Endometrial microvascular endothelial cells (primary cell): ENCODE results near the gene DDX41. TPM values are rescaled to one million over a fixed set of nuclear protein-coding genes. Genes with fewer than 3 reads are reported as not detected.

Experiments used
- in situ Hi-C: cut with HindIII; loops from 2 replicates; pipeline ENCODE4 v1.10.0; 2017; ENCODE audit warnings: low sequenced_read_pairs, low pct_unique_long_range_greater_than_20kb; ENCODE audit errors: inconsistent ontology term
- total RNA-seq: library from RNA; depleted of rRNA; stranded (reverse); fragments of >200 nt; gene quantifications from one replicate; pipeline ENCODE4 v1.2.3, GENCODE V29; 2015; ENCODE audit errors: inconsistent ontology term

DDX41 gene
- total RNA-seq, 1 donor from 2014 or later, result 163 TPM

DNA sequence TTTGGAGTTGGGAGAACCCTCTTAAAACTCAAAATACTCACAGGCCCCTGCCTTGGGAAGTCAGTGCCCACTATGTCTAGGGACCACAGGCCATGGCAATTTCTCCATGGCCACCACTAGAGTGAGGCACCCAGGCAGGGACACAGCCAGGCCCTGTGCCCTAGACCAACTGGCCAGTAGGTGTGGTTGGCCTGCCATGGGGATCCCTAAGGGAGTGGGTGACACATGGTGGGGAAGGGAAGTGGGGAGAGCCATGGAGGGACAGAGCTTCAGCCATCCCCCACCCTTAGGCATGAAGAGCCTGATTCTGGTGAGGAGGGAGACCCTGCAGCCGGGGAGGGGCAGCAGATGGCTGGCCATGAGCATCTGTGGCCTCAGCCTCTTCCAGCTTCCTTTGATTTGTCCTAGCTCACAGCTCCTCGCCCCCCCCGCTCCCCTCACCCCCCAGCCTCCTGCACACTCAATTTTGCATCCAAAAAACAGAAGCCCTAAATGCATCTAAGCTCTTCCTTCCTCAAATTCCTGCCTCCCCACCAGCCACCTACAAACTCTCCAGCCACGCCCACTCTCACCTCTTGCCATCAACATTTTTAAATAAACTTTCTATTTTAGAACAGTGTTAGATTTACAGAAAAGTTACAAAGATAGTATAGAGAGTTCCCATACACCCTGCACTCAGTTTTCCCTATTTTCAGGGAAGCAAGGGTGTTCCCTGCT lies 41.8 kb downstream of the DDX41 start:
- in situ Hi-C loops, result no loop called here

DNA sequence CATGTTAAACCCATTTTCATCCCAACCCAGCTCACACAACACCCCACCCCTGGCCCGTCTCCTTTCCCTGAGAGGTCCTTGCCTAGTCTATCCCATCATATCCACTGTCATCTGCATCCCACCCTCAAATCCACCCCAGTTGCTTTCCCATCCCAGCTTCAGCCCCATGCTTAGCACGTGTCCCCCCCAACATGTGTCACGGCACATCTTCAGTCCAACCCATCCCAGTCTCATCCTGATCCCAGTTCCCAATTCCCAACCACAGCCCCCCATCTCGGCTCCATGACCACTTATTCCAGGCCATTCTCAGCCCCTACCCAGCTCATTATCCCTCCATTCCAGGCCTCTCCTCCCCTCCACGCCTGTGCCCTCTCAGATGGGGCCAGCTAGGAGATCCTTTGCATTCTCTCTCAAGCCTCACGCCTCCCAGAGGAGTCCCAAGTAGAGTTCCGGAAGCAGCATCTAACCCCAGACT lies 42.7 kb downstream of the DDX41 start:
- in situ Hi-C loops, result no loop called here

DNA sequence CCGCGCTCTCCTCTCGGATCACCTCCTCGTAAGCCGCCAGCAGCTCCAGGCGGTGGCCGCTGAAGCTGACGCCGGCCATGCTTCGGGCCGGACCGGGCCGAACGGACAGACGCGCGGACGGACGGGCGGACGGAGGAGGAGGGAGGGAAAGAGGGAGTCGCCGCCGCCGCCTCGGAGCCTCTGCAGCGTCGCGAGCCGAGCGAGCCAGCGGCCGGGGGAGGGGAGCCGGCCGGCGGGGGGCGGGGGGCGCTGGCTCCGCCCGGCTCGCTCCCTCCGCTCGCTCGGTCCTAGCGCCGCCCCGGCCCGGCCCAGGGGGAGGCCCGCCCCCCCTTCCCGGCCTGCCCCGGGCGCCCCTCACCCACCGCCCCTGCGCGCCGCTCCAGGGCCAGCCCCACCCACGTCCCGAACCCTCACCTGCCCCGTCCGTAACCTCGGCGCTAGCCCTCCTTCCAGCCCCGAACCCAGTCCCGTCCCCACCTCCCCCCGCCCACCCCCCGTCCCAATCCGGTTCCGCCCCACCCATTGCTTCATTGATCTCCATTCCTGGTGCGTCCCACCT lies 43.2 kb downstream of the DDX41 start, which contains the start of gene DBN1:
DBN1 (minus strand) TSS at position 192 of the 559 bp plus-strand sequence; CDS start at position 79, 113 bp downstream.
- in situ Hi-C loops, result no loop called here

DNA sequence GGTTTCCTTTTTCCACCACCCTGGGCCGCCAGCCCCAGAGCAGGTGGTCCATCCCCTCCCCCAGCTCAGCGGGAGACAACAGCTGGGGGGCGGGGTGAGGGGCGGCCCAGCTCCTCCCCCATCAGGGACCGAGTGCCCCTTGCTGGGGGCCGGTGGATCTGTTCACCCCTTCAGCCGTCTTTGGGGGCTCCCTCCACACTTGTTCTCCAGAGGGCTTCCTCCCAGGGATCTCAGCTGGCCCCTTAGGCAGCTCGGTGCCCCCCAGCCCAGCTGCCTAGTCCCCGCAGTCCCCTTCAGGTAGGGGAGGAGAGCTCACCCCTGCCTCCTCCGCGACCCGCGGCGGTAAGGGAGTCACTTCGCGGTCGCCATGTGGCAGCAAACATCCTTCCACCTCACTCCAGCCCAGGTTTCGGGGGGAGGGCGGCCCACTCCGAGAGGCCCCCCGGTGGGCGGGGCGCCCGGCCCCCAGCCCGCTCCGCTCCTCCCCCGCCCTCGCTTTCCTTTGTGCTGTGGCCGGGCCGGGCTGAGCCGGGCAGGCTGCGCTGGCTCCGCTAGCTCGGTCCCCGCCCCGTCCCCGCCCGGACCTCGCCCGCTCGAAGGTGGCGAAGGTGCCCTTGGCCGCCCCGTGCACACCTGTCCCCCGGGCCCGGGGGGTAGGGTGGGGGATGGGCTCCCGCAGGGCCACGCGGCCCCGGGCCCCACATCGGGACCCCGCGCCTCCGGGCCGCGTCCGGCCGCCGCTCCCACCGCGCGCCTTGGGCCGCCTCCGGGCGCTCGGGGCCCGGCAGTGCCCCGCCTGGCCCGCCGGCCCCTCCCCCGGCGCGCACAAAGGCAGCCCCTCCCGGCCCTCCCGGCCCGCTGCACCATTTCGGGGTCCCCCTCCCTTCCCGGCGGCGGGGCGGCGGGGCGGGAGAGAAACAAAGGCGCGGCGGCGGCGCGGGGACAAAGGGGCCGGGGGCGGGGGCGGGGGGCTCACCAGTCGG lies 44.0 kb downstream of the DDX41 start:
- in situ Hi-C loops, result no loop called here

DNA sequence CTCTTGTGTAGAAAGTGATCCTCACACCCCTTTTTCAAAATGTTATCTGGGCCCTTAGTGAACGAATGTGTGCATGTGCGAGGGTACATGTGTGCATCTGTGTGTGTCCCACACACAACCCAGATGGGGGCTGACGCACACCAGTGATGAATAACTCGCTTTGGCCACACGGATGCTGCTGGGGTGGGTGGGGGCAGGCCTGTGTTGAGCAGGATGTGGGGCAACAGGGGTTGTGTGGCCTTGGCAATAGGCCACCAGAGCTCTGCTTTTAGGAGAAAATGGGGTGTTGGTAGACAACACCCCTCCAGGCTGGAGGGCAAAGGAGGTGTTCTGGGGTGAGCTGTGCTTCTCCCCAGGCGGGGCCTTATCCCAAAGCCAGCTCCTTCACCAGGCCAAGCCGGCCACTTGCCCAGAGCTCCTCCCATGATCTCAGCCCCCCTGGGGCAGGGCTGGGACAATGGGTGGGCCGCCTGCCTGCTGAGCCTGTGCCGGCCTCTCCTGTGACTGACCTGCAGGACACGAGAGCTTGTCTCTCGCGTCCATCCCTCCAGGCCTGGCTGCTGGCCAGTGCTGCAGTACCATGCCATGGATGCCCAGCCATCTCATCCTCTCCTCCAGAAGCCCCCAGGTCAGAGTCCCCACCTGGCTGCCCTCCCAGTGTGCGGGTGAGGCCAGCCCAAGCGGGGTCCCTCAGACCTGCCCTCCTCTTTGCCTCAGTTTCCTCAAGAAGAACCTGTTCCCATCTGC lies 45.0 kb downstream of the DDX41 start:
- in situ Hi-C loops, result no loop called here

DNA sequence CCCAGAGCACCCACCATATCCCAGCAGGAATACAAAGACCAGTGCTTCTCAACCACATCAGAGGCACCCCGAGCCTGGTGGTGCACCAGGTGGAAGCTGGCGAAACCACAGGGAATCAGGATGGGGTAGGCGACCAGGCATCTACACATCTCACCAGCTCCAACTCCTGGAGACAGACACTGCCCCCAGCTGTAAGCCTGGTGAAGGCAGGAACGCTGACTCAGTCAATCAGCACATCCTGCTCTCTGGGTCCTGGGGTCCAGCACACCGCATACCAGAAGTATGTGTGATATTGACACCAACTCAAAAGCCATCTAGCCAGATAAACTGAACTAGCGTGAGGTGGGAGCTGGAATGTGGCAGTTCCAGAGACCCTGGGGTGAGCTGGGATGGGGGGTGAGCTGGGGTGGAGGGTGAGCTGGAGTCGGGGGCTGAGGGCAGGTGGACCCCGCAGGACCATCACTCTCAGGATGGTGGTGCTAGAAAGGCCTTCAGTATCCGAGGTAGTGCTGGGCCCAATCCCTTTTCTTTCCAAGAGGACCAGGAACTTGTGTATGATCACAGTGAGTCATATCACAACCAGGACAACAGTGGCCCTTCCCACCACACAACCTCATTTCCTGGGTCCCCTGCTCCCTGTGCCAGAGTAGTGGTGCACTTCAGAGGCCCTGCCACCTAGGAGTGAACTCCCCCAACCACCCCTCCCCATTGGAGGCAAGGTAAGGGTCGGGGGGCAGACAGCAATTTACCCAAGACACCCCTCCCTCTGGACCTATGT lies 45.8 kb downstream of the DDX41 start:
- in situ Hi-C loops, result no loop called here

DNA sequence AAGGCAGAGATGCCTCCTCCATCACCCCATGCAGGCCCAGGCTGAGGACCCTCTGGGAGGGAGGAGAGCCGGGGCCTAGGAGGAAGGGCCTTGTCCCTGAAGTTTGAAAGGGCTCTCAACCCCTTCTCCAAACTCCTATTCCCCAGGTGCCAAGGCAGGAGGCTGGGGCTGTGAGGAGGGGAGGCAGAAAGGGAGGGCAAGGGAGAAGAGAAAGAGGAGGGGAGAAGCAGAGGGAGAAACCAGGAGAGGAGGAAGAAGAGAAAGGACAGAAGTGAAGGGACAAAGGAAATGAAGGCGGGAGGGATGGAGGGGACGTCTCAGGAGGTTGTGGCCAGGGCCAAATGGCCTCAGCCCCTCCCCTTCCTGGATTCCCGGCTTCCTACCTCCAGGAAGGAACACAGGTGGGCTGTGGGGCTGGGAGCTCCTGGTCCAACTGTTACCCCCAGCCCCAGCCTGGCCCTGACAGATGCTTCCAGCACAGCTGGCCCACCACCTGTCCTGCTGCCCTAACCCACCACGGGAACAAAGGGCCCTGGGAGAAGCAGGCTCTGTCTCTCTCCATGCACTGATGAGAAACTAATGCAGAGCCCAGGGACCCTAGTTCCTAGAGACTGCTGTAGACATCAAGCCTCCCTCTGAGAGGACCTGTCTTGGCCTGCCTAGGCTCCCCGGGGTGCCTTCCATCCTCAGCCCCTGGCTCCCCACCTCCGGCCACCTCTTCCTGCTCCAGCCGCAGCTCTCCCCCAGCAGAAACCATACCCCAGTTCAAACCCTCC lies 46.8 kb downstream of the DDX41 start:
- in situ Hi-C loops, result no loop called here

DNA sequence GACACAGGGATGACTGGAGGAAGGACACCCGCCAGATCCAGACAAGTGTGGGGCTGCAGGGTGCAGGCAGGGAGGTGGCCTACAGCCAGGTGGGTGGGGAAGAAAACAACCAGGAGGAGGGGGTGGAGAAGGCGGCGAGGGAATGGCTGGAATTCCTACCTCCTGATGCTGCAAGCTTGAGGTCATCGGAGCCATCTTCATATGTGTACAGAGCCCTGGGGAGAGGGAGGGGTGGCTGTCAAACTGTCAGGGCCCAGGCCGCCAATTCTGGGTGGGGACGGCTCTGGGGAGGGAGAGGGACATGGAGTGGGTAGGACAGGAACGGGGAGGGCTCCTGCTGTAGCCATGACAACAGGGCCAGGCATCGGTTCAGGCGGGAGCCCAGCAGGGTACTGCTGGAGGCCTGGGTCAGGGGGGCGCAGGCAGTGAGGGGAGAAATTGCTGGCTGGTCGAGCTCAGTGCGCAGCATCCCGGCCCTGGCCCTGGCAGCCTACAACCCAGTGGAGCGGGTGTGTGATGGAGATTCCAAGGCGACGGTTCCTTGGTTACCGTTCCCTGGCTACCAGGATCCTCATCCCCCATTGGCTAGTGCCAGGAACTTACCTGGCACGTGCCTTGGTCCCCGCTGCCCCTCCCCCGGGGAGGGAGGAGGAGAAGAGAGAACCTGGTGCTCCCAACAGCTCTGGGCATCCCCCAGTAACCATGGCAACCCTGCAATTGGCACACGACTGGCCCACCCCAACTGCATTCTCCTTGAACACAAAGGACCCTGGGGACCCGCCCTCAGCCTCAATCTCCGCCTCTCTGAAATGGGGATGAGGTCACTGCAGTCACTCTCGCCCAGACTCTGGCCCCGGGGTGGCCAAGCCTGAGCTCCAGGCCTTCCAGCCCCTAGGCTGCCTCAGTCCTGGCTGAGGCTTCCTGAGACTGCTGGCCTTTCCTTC lies 47.8 kb downstream of the DDX41 start:
- in situ Hi-C loops, result no loop called here

DNA sequence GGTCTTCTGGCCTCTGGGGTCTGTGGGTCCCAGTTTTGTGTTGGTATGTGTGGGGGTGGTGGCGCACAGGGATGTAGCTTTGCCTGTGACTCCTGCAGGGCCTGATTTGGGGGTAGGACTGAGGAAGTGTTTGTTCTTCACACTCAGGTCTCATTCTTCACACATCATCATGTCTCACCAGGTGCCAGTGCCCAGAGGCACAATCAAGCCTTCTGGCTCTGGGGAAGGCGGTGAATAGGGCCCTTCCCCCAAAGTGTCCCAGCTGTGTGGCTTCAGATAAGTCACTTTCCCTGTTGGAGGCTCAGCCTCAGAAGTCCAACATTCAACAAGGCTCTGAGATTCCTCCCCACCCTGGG lies 48.5 kb downstream of the DDX41 start:
- in situ Hi-C loops, result no loop called here

DNA sequence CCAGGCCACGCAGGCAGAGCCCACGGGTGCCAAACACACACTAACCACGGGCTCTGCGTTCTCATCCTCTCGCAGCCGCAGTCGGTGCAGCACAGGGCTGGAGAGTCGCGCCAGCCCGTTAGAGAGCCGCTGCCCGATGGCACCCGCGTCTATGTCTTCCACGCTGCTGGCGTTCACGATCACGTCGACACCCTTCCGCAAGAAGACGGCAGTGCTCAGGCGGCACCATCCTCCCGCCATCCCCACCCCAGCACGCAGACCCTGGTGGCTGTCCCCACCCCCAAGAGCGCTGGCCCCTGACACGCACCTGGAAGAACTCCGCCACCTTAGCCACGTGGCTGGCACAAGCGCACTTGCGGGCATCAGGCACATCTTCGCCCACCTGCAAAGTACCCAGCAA lies 49.3 kb downstream of the DDX41 start:
- in situ Hi-C loops, result no loop called here

DNA sequence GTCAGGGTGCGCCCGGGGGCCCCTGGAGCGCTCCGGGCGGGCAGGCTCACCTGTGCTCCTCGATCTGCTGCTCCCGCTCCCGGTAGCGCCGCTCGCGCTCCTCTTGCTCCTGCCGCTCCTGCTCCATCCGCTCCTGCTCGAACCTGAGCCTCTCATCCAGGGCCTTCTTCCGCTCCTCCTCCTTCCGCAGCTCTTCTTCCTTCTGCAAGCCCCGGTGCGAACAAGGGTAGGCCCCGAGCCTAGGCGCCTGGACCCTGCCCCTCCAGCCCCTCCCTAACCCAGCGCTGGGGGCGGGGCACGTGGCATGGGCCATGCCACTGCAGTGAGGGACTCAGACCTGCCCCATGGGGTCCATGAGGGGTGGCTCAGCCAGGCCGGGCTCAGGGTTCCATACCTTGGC lies 49.9 kb downstream of the DDX41 start:
- in situ Hi-C loops, result no loop called here

DNA sequence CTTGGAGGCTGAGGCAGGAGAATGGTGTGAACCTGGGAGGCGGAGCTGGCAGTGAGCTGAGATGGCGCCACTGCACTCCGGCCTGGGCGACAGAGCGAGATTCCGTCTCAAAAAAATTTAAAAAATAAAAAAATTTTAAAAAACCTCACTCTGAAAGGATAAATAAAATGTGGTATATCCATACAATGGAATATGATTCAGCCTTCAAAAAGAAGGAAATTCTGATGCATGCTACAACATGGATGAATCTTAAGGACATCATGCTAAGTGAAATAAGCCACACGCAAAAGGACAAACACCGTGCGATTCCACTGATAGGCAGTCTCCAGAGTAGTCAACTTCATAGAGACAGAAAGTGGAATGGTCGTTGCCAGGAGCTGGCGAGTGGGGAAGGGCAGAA lies 51.7 kb downstream of the DDX41 start:
- in situ Hi-C loops, result no loop called here

DNA sequence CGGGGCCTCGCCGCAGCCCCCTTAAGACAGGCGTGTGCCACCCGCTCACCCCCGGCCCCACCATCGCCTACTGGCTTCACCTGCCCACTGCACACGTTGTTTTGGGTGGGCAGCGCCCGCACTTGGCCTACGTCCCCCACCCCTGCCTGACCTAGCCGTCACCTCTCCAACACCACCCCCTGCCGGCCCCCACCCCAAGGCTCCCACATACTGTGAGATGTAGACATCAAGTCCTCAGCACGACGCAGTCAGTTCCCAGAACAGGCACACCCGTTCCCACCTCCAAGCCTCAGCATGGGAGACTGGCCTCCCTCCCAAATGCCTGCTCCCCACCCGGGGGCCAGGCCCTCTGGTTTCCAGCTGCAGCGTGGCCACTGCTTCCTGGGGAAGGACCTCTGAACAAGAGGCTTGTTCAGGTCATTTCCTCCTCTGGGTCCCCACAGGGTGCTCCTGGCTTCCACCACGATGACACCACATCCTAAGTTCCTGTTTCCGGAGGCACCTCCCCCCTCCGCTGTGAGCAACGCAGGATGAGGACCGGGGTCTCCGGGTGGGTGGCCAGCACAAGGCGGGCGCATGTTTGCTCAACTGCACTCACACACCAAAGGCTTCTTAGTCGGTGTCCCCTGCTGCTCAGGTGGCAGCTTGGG lies 54.6 kb downstream of the DDX41 start:
- in situ Hi-C loops, result no loop called here
